Measurements from ENCODE around the gene DARS1. TPM values are rescaled to one million over a fixed set of nuclear protein-coding genes. Genes with fewer than 3 reads are reported as not detected.

DARS1 gene
- total and polyA plus RNA-seq, 2 experiments from 2014 or later: 67.0 to 69.5 TPM

- Histone ChIP-seq H3K9me3 (ENCODE audit: low read depth) (no peaks in the 10 kb centered on the region), H2AFZ (no peak overlapping the region), H3K9me2 (replicated peaks; ENCODE audit: insufficient read depth) (no peaks in the 10 kb centered on the region), H3K27me3 (no peaks in the 10 kb centered on the region), H3K4me3 (no peak overlapping the region), H3K79me2 (no peaks in the 10 kb centered on the region), H3K36me3 (replicated peaks; ENCODE audit: insufficient read depth, low read depth) (no peaks in the 10 kb centered on the region), H3K4me1 (ENCODE audit: insufficient read depth) (peaks cover 5% of the 10 kb centered on the region), H4K20me1 (ENCODE audit: insufficient read depth, poor library complexity, severe bottlenecking) (no peaks in the 10 kb centered on the region), H3K4me2 (no peak overlapping the region), H3K27ac (no peak overlapping the region)
- no peak for DNase-seq (ENCODE audit: low spot score)
- 91% methylated on average over 9 of the region's 9 CpGs for WGBS (ENCODE audit: low lambda C conversion rate, missing lambda C conversion rate)
- no peak for TF ChIP-seq CTCF (IDR thresholded peaks at IDR 0.05; ENCODE audit: poor library complexity)
- no peak for TF ChIP-seq EZH2 (IDR thresholded peaks at IDR 0.05; ENCODE audit: borderline replicate concordance)
- no peak for TF ChIP-seq EZH2phosphoT487 (IDR thresholded peaks at IDR 0.05; ENCODE audit: low read depth, severe bottlenecking, unreplicated experiment)
Observed at GRCh38 chr2:136028001-136028400, 42.6 kb upstream of the DARS1 start.

GRCh38 chr2:136027112-136027511, 41.7 kb upstream of the DARS1 start:
- 86% methylated on average over 7 of the region's 7 CpGs for WGBS (ENCODE audit: low lambda C conversion rate, missing lambda C conversion rate)

GRCh38 chr2:136025057-136025973, 39.9 kb upstream of the DARS1 start:
- peak overlapping the region; percentile 39 for H3K27ac ChIP-seq
- H3K4me2 ChIP-seq: peak overlapping the region; percentile 72
- no peaks in the 10 kb centered on the region for H3K9me2 ChIP-seq (replicated peaks; ENCODE audit: insufficient read depth)
- H3K9me3 ChIP-seq (ENCODE audit: low read depth): no peaks in the 10 kb centered on the region
- H3K4me1 ChIP-seq (ENCODE audit: insufficient read depth): peaks cover 5% of the 10 kb centered on the region
- DNase-seq (ENCODE audit: low spot score): peak; percentile 91
- peak overlapping the region; percentile 70 for H2AFZ ChIP-seq
- H3K4me3 ChIP-seq: no peak overlapping the region
- no peaks in the 10 kb centered on the region for H4K20me1 ChIP-seq (ENCODE audit: insufficient read depth, poor library complexity, severe bottlenecking)
- TF ChIP-seq EZH2 (IDR thresholded peaks at IDR 0.05; ENCODE audit: borderline replicate concordance) (no peak), CTCF (IDR thresholded peaks at IDR 0.05; ENCODE audit: poor library complexity) (no peak), EZH2phosphoT487 (IDR thresholded peaks at IDR 0.05; ENCODE audit: low read depth, severe bottlenecking, unreplicated experiment) (no peak)
- H3K79me2 ChIP-seq: no peaks in the 10 kb centered on the region
- WGBS (ENCODE audit: low lambda C conversion rate, missing lambda C conversion rate): 17% methylated on average over 43 of the region's 43 CpGs
- no peaks in the 10 kb centered on the region for H3K36me3 ChIP-seq (replicated peaks; ENCODE audit: insufficient read depth, low read depth)
- no peaks in the 10 kb centered on the region for H3K27me3 ChIP-seq

More at GRCh38 chr2:136027112-136027511, 41.7 kb upstream of the DARS1 start:
- no peak overlapping the region for H3K4me3 ChIP-seq
- no peaks in the 10 kb centered on the region for H3K79me2 ChIP-seq
- H3K27me3 ChIP-seq: no peaks in the 10 kb centered on the region
- no peaks in the 10 kb centered on the region for H3K36me3 ChIP-seq (replicated peaks; ENCODE audit: insufficient read depth, low read depth)
- H3K9me2 ChIP-seq (replicated peaks; ENCODE audit: insufficient read depth): no peaks in the 10 kb centered on the region
- no peak for DNase-seq (ENCODE audit: low spot score)
- no peak overlapping the region for H3K4me2 ChIP-seq
- peaks cover 5% of the 10 kb centered on the region for H3K4me1 ChIP-seq (ENCODE audit: insufficient read depth)
- TF ChIP-seq CTCF (IDR thresholded peaks at IDR 0.05; ENCODE audit: poor library complexity) (no peak), EZH2phosphoT487 (IDR thresholded peaks at IDR 0.05; ENCODE audit: low read depth, severe bottlenecking, unreplicated experiment) (no peak), EZH2 (IDR thresholded peaks at IDR 0.05; ENCODE audit: borderline replicate concordance) (no peak)
- no peak overlapping the region for H2AFZ ChIP-seq
- no peaks in the 10 kb centered on the region for H3K9me3 ChIP-seq (ENCODE audit: low read depth)
- no peaks in the 10 kb centered on the region for H4K20me1 ChIP-seq (ENCODE audit: insufficient read depth, poor library complexity, severe bottlenecking)
- no peak overlapping the region for H3K27ac ChIP-seq
